PFSK-1 (cell line): ENCODE results near the gene RHOH.

Experiments
- POLR2AphosphoS5 ChIP-seq: IDR thresholded peaks from 2 replicates; pipeline ENCODE4 v1.6.1; 2012; ENCODE audit warnings: low read depth, mild to moderate bottlenecking, control low read depth, low read length, moderate library complexity
- TF ChIP-seq, protein P1 (sequence below), 2 experiments: IDR thresholded peaks; 2 replicates each; pipeline versions ENCODE4 v1.6.1 to v1.8.0; 2011 to 2012; ENCODE audit warnings: low read depth in 2 of 2, low read length in 2 of 2, control low read depth in 1 of 2, inconsistent platforms in 1 of 2, mild to moderate bottlenecking in 1 of 2, moderate library complexity in 1 of 2; ENCODE audit not compliant: insufficient read depth in 1 of 2

DNA sequence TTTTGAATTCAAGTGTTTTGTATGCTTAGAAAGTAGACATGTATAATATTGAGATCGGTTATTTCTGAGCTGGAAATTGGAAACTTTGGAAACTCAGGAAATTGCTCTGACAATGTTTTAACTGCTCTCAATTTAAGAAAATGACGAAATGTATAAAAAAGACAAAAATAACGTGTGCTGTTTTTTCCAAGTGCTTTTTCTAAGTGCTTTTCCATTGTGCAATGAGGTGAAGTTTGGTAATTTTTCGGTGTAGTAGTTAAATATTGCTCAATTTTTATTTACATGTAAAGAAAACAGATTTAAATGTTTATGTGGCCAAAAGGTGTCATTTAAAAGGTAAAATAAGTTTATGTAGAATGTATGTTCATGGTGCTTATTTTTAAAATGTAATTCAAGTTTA, 39.4 kb upstream of the RHOH start:
- TF ChIP-seq POLR2AphosphoS5: no peak
- TF ChIP-seq, protein P1, sequence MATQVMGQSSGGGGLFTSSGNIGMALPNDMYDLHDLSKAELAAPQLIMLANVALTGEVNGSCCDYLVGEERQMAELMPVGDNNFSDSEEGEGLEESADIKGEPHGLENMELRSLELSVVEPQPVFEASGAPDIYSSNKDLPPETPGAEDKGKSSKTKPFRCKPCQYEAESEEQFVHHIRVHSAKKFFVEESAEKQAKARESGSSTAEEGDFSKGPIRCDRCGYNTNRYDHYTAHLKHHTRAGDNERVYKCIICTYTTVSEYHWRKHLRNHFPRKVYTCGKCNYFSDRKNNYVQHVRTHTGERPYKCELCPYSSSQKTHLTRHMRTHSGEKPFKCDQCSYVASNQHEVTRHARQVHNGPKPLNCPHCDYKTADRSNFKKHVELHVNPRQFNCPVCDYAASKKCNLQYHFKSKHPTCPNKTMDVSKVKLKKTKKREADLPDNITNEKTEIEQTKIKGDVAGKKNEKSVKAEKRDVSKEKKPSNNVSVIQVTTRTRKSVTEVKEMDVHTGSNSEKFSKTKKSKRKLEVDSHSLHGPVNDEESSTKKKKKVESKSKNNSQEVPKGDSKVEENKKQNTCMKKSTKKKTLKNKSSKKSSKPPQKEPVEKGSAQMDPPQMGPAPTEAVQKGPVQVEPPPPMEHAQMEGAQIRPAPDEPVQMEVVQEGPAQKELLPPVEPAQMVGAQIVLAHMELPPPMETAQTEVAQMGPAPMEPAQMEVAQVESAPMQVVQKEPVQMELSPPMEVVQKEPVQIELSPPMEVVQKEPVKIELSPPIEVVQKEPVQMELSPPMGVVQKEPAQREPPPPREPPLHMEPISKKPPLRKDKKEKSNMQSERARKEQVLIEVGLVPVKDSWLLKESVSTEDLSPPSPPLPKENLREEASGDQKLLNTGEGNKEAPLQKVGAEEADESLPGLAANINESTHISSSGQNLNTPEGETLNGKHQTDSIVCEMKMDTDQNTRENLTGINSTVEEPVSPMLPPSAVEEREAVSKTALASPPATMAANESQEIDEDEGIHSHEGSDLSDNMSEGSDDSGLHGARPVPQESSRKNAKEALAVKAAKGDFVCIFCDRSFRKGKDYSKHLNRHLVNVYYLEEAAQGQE (IDR thresholded peaks at IDR 0.05; ENCODE audit: insufficient read depth in 1 of 2, low read depth in 2 of 2, low read length in 2 of 2): no peak
